ENCODE results near the gene GFRA1. TPM values are rescaled to one million over a fixed set of nuclear protein-coding genes. Genes with fewer than 3 reads are reported as not detected.

Gene GFRA1
- total and polyA plus RNA-seq, 12 donors: 0.38 to 9.3 (median 1.7) TPM

DNA sequence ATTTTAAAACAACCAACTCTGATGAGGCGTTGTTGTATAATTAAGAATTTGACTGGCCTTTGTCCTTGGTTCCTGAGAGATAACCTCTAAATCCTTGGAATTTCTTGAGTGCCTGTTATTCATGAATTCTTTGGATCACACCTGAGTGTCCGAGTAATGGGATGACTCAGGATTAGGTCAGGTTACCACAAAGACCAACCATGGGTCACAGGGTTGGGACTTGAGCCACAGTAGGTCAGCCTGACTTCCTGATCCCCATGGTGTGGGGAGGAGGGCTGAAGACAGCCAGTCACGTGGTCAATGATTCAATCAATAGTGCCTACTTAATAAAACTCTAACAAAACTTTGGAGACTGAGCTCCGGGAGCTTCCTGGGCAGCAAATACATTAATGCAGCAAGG, 192.5 kb downstream of the GFRA1 start:
- Histone ChIP-seq H3K27ac (no peak overlapping the region), H3K27me3 (no peaks in the 10 kb centered on the region), H3K9me3 (no peaks in the 10 kb centered on the region), H3K4me1 (no peaks in the 10 kb centered on the region), H3K36me3 (no peaks in the 10 kb centered on the region), H3K4me3 (no peak overlapping the region)
- intact Hi-C loops (cut with DNase I): no loop called here
- no peak for ATAC-seq
- 83% methylated on average over 4 of the region's 4 CpGs for WGBS, 2 donors
- DNase-seq: no peak
- TF ChIP-seq, protein P1, sequence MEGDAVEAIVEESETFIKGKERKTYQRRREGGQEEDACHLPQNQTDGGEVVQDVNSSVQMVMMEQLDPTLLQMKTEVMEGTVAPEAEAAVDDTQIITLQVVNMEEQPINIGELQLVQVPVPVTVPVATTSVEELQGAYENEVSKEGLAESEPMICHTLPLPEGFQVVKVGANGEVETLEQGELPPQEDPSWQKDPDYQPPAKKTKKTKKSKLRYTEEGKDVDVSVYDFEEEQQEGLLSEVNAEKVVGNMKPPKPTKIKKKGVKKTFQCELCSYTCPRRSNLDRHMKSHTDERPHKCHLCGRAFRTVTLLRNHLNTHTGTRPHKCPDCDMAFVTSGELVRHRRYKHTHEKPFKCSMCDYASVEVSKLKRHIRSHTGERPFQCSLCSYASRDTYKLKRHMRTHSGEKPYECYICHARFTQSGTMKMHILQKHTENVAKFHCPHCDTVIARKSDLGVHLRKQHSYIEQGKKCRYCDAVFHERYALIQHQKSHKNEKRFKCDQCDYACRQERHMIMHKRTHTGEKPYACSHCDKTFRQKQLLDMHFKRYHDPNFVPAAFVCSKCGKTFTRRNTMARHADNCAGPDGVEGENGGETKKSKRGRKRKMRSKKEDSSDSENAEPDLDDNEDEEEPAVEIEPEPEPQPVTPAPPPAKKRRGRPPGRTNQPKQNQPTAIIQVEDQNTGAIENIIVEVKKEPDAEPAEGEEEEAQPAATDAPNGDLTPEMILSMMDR (IDR thresholded peaks at IDR 0.05): no peak

- Histone ChIP-seq H3K36me3 (no peaks in the 10 kb centered on the region), H3K9me3 (no peaks in the 10 kb centered on the region), H3K27me3 (no peaks in the 10 kb centered on the region), H3K4me3 (no peak overlapping the region), H3K4me1 (no peaks in the 10 kb centered on the region), H3K27ac (no peak overlapping the region)
- WGBS, 2 donors: 86 to 91% methylated on average over 9 of the region's 9 CpGs
- TF ChIP-seq, protein P1 (IDR thresholded peaks at IDR 0.05): no peak
- DNase-seq: no peak
- intact Hi-C loops (cut with DNase I): no loop called here
- no peak for ATAC-seq
These were observed 193.7 kb downstream of the GFRA1 start for GRCh38 chr10:116079355-116079754.

- intact Hi-C loops (cut with DNase I): no loop called here
- H3K27me3 ChIP-seq: no peaks in the 10 kb centered on the region
- no peaks in the 10 kb centered on the region for H3K36me3 ChIP-seq
- DNase-seq (no peak), ATAC-seq (no peak)
- no peaks in the 10 kb centered on the region for H3K4me1 ChIP-seq
- no peak overlapping the region for H3K27ac ChIP-seq
- H3K4me3 ChIP-seq: no peak overlapping the region
- H3K9me3 ChIP-seq: no peaks in the 10 kb centered on the region
- 63 to 74% methylated on average over 3 of the region's 3 CpGs for WGBS, 2 donors
- TF ChIP-seq, protein P1 (IDR thresholded peaks at IDR 0.05): no peak
These were observed 196.4 kb downstream of the GFRA1 start for GRCh38 chr10:116076621-116077020.

GRCh38 chr10:116073510-116073909, 199.5 kb downstream of the GFRA1 start:
- ATAC-seq (no peak), DNase-seq (no peak)
- Histone ChIP-seq H3K4me1 (no peaks in the 10 kb centered on the region), H3K4me3 (no peak overlapping the region), H3K27me3 (no peaks in the 10 kb centered on the region), H3K36me3 (no peaks in the 10 kb centered on the region), H3K27ac (no peak overlapping the region), H3K9me3 (no peaks in the 10 kb centered on the region)
- intact Hi-C loops (cut with DNase I): no loop called here
- TF ChIP-seq, protein P1 (IDR thresholded peaks at IDR 0.05): no peak
- WGBS, 2 donors: 83 to 86% methylated on average over 7 of the region's 7 CpGs

DNA sequence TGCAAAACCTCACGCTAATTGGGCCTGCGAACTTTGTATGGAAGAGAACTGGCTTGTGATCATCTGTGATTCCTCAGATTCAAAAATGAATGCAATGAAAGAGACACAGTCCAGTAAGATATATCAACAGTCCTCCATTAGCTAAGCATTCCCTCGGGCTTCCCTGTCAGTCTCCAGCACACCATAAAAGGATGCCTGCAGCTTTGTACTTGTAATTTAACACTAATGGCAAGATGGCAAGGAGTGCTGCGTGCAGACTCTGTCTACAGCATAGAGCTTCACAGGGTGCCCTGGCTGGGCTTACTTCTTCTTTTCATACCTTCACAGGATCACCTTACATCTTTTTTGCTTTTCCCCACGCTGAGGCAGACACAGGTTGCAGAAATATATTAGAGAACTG, 200.0 kb downstream of the GFRA1 start:
- DNase-seq: no peak
- Histone ChIP-seq H3K36me3 (no peaks in the 10 kb centered on the region), H3K4me1 (no peaks in the 10 kb centered on the region), H3K27ac (no peak overlapping the region), H3K9me3 (no peaks in the 10 kb centered on the region), H3K4me3 (no peak overlapping the region), H3K27me3 (no peaks in the 10 kb centered on the region)
- 73 to 74% methylated on average over 5 of the region's 5 CpGs for WGBS, 2 donors
- TF ChIP-seq, protein P1 (IDR thresholded peaks at IDR 0.05): no peak
- ATAC-seq: no peak
- intact Hi-C loops (cut with DNase I): no loop called here
